8988T (cell line): ENCODE results near the gene GPR39.

Experiments used
- DNase-seq: peaks from one replicate; pipeline ENCODE4 v3.0.0; 2011

Gene GPR39

DNA sequence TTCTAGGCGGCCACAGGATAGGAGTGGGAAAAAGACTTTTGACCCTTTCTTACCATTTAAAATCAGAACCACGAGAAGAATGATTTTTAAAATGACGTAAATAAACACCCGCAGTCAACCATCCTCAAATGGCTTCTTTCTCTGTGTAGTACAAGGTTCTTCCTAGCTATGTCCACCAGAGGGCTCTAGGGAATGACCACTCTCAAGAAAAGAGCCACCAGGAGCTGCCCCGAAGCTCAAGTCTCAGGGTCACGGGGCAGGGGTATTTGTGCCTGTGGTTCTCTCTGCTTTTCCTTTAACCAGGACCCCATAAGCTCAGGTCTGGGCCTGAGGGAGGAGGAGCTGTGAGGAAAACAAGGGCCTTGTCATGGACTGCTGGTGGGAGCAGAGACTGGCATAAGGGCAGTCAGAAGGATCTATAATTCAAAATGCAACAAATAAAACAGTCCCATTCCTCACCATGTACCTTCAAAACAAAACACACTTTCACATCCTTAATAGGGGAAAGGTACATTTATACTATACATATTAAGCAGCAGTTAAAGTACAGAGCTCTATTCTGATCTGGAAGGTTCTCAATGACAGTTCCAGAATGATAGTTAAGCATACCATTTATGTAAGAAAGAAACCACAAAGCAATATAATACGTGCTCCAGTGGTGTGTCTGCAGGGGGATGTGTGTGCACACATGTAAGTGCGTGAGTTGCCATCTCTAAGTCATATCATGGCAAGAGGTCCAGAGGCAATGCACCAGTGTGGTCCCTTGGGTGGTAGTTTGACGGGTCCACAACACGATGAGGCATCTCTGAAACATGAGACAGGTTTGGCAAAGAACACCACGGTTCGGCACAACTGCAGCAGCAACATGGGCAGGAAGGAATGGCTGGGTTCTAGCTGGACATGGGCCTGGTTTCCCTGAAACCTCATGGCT, 234.8 kb downstream of the GPR39 start:
- DNase-seq: no peak

- no peak for DNase-seq
Measured at GRCh38 chr2:132652474-132652873, 235.9 kb downstream of the GPR39 start.

GRCh38 chr2:132654335-132654734, 237.7 kb downstream of the GPR39 start:
- DNase-seq: no peak

DNA sequence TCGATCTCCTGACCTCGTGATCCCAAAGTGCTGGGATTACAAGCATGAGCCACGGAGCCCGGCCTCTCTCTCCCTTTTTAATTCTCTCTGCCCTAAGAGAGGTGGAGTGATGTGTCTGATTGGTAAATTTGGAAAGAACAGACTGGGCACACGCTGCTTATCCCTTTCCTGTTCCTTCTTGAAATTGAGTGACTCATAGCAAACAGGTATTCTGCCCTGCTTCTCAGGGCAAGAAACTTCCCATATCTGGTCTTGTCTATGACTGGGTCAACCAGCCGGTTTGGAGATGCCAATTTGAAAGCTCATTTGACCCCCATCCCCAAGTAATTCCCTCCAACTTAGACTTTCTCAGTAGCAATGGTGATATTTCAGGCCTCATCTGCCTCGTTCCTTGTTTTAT, 238.4 kb downstream of the GPR39 start:
- DNase-seq: no peak

DNA sequence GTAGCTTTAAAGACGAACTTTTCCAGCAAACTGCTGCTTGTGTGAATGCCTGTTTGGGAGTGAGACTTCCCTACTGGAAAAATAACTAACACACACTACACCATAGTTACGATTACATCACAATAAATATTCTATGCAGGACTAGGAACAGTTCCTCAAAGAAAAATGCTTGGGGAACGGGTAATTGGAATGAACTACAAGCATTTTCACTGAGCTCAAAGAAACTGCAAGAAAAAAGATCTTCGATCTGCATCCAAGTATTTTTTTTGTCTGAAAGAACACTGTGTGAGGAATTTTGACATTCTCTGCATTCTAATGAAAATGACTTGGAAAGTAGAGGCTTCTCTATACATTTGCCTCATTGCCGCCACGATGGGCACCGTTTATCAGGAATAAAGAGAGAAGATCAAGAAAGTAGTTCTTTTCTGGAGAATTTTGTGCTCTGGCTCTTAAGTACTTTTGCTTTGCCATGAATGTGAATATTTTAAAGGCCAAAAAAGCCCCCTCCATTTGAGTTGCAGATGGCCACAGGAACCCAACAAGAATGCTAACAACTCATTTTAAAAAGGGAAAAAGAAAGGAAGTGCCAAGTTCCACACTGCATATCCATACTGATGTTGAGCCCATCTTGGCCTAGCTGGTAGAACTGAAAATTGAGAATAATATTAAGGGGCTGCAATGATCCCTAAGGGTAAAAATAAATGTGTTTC, 239.8 kb downstream of the GPR39 start:
- no peak for DNase-seq

GRCh38 chr2:132659331-132659730, 242.7 kb downstream of the GPR39 start:
- no peak for DNase-seq

DNA sequence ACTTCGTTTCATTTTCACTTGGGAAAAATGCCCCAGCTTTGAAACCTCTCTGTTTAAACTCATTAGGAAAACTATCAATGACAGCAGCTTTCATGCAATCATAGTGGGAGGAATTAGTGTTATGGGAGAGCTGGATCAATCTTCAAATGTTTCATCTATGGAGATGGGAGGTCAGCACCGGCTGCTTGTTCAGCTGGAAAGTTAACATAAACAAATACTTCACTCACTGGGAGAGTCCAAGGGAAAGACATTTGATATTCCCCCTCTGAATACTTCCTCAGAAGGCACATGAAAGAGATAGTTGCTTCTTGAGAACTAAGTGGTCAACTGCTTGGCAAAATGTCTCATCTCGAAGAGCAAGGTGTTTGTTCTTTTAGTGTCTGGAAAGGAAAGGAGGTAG, 246.1 kb downstream of the GPR39 start:
- no peak for DNase-seq

DNA sequence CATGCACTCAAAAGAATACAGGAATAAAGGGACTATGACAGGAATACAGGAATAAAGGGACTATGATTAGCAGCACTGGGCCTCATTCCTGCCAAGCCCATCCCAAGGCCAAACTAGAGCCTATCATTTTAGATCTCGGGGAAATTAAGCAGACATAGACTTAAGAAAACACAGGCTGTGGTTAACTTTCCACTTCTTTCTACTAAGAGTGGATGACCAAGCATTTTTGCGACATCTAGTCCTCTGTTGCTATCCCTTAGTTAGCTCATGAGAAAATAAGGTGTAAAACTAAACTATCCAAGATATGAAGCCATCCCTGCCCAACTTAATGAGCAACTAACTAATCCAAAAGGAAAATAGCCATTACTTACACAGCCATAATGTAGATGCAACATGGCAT, 247.5 kb downstream of the GPR39 start:
- DNase-seq: no peak

DNA sequence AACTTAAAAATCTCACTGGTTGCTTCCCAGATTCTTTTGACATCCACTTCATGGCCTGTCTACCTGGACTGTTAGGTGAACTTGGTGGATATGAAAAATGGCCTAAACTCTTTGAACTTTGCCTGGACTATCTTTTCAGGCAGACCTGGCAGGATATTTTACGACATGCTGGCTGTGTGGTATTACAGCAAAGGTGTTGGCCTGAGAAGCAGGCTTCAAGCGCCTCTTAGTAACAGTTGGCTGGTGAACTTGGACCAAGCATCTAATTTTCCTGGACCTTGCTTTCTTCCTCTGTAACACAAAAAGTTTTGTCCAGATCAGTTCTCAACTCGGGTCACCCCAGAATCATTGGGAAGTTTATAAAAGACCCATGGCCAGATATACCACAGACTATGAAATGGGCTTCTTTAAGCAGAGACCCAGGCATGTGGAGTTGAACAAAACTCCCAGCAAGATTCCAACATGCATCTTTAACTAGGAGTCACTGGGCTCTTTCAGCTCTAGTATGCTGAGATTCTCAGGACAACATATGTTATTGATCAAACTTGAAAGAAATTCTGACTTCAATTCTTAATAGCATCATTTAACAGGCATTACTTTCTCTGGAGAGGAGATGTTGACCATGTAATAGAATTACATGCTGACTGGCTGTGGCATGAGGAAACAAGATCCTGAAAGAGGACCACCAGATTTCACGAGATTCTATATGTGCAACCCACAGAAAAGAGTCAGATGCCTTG, 249.0 kb downstream of the GPR39 start:
- DNase-seq: no peak

DNA sequence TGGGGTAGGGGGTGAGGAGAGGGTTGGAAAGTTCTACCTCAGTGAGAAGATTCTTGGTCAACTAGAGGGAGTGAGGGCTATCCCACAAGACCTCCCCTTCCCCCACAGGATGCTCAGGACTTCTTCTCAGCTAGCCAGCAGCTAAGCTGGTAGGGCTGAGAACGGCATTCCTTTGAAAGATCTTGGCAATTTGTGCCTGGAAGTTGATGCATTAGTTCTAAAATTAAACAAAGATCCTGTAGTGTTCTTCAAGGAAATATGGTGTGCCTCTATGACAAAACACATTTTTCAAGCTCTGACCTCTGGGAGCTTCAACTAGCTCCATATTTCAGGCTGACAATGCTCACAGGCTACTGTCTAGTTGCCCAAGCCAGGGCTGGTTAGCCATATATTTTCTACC, 251.1 kb downstream of the GPR39 start:
- no peak for DNase-seq

- no peak for DNase-seq
Measured at GRCh38 chr2:132668189-132668823, 251.7 kb downstream of the GPR39 start.

DNA sequence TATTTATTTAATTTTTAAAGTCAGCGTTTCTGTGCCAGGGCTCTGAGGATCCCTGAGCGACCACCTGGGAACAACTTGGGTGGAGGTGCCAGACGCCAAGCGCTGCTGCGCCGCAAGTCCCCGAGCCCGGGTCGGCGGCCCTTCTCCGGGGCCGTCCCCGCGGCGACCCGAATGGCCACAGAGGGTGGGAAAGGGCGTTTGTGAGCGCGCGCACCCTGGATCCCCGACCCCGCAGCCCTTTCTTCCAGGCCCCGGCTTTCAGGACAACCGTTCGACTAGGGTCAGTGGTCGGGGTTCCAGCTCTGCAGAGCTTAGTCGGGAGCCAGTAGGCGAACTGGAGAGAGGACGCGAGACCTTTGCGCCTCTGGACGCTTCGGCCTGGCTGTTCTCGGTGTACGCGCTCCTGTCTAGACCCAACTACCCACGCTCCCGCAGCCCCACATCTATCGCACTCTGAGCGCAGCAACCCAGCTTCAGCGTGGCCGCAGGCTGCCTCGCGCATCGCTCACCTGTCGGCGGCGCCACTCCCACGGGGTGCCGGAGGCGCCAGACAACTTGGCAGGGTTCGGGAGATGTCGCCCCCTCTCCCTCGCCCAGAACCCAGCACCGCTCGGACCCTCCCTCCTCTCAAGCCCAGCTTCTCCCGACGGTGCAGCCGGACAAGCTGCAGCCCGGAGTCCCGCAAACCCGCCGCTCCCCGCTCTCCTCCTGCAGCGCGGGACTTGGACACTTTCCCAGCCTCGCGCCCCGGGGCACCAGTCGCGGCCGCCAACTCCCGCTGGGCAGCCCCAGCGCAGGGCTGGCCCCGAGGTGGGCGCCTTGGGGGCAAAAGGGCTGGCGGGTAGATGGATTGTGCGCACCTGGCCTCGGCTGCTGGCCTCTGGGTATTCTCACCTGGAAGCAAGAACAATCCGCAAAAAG, 252.6 kb downstream of the GPR39 start:
- no peak for DNase-seq

- DNase-seq: no peak
Measured at GRCh38 chr2:132669908-132670495, 253.4 kb downstream of the GPR39 start, which contains the start of gene LYPD1. Gene LYPD1, minus strand, starts transcription at chr2:132670205. Its CDS starts 273 bp downstream, at chr2:132669932.

- no peak for DNase-seq
Measured at GRCh38 chr2:132670496-132671150, 254.0 kb downstream of the GPR39 start.

DNA sequence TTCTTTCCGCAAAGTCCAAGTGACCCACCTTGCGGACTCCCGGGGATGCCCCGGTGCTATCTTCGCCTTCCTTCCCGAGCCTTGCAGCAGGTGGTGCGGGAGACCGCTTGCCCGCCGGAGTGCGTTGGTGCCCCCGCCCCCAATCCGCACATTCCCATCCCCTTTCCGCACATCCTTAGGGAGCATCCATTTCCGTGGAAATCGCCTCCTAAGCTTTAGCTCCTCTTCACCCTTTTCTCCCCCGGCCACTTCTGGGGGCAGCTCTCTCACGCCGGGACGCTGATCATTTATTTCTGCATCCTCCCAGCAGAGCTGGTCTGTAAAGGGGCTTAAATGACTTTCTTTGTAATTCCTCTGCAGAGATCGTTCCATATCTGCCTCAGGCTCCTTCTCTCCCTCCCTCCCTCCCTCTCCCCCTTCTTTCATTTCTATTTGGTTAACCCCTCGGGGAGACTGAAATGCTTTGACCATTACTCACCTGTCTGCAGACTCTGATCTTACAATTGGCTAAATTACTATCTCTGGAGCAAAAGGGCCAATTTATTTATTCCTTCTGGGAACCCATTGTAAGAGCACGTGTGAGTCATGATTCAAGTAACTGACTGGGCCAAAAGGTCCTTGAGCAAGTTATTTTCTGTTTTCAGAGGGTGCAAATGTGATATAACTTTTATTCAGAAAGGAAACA, 254.7 kb downstream of the GPR39 start:
- DNase-seq: no peak

DNA sequence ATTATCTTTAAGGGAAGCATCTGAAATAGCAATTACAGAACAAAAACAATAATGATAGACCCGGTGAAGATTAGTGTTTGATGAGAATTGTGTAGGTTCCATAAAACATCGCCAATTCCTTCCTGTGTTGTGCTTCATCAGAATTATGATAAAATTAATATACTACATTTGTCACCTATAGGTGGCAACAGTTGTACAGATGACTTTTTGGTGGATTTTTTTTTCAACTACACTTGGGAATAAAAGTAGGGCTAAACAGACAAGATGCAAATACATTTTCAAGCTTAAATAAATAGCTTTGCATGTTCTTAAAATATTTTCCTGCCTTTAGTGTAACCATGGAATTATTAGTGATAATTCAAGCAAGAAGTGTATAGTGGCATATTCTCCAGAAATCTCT, 260.4 kb downstream of the GPR39 start:
- DNase-seq: no peak

- DNase-seq: no peak
Measured at GRCh38 chr2:132677661-132678060, 261.1 kb downstream of the GPR39 start.

- no peak for DNase-seq
Measured at GRCh38 chr2:132678483-132678882, 261.9 kb downstream of the GPR39 start.

GRCh38 chr2:132680544-132680943, 263.9 kb downstream of the GPR39 start:
- DNase-seq: no peak

DNA sequence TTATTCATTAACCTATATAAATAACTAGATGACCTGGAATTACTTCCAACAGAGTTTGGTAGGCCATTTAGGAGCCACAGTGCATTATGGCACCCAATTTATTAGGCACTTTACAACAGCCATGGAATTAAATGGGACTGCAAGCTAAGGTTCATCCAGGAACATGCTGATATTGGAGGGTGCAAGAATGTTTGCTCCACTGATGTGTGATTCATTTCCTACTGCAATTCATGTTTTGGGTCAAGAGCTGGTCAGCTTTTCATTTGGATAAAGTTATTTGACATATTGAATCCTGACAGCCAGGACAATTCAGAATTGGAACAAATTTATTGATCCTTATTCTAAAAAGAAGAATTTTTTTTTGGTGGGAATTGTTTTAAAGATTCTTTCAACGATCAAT, 265.2 kb downstream of the GPR39 start:
- no peak for DNase-seq
